ENCODE data around the gene CCDC9.
"Not testable (repeated sequence)": the region's sequence is repeated elsewhere in the genome, so short reads cannot be mapped to it uniquely, and the experiment has no call there.

CCDC9 gene

DNA sequence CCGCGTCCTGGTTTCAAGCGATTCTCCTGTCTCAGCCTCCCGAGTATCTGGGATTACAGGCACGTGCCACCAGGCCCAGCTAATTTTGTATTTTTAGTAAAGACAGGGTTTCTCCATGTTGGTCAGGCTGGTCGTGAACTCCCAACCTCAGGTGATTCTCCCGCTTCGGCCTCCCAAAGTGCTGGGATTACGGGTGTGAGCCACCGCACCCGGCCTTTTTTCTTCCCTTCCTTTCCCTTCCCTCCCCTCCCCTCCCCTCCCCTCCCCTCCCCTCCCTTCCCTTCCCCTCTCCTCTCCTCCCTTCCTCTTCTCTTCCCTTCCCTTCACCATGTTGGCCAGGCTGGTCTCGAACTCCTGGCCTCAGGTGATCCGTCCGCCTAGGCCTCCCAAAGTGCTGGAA, 44.5 kb downstream of the CCDC9 start:
- DNase-seq (ENCODE audit: low read depth), result not testable (repeated sequence)

DNA sequence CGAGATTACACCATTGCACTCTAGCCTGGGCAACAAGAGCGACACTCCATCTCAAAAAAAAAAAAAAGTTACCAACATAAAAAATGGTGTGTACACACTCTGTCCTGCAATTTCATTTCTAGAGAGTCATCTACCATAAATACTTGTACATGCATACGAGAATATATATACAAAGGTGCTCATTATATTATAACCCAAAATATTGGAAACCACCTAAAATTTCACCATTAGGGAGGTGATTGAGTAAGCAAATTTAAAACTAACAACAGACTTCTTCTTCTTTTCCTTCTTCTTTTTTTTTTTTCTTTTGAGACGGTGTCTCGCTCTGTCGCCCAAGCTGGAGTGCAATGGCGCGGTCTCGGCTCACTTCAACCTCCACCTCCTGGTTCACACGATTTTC, 45.9 kb downstream of the CCDC9 start:
- DNase-seq (ENCODE audit: low read depth), result no peak

DNA sequence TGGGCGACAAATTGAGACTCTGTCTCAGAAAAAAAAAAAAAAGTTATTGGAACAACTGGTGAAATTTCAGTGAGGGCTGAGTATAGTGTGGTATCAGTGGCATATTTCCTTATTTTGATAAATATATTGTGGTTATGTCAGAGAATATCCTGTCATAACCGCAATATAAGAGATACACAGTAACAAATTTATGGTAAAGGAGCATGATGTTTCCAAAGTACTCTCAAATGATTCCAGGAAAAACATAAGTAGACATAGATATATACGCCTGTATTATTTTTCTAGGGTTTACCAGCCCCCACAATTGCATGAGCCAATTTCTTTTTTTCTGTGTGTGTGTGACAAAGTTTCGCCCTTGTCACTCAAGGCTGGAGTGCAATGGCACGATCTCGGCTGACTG, 47.6 kb downstream of the CCDC9 start:
- DNase-seq (ENCODE audit: low read depth), result no peak

- peak; percentile 39 for DNase-seq (ENCODE audit: low read depth)
Measured at GRCh38 chr19:47305309-47305751, 49.0 kb downstream of the CCDC9 start.

GRCh38 chr19:47306303-47306702, 50.0 kb downstream of the CCDC9 start:
- DNase-seq (ENCODE audit: low read depth), result no peak

- no peak for DNase-seq (ENCODE audit: low read depth)
Measured at GRCh38 chr19:47309038-47309437, 52.7 kb downstream of the CCDC9 start.

GRCh38 chr19:47309608-47310007, 53.3 kb downstream of the CCDC9 start, which contains the start of gene C5AR1:
TSS of gene C5AR1 (plus strand) at chr19:47309861. CDS start at chr19:47309896, 35 bp downstream.
- DNase-seq (ENCODE audit: low read depth), result no peak

GRCh38 chr19:47310323-47310722, 54.0 kb downstream of the CCDC9 start:
- no peak for DNase-seq (ENCODE audit: low read depth)

DNA sequence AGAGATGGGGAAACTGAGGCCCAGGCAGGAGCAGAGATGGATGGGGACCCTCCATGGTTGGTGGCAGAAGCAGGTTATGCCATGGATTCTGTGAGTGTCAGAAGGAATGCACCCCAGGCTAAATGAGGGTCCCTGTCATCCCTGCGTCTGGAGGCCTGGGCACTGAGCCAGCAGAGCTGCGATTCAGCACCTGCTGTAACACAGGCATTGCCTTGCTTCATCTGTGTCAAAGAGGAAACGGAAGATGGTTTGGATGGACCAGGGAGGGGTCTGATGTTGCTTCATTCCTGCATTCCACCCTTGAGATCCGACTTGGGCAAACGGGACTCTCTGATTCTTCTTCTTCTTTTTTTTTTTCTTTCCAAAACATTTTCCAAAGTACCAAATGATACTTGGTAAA, 54.5 kb downstream of the CCDC9 start:
- DNase-seq (ENCODE audit: low read depth), result no peak

DNA sequence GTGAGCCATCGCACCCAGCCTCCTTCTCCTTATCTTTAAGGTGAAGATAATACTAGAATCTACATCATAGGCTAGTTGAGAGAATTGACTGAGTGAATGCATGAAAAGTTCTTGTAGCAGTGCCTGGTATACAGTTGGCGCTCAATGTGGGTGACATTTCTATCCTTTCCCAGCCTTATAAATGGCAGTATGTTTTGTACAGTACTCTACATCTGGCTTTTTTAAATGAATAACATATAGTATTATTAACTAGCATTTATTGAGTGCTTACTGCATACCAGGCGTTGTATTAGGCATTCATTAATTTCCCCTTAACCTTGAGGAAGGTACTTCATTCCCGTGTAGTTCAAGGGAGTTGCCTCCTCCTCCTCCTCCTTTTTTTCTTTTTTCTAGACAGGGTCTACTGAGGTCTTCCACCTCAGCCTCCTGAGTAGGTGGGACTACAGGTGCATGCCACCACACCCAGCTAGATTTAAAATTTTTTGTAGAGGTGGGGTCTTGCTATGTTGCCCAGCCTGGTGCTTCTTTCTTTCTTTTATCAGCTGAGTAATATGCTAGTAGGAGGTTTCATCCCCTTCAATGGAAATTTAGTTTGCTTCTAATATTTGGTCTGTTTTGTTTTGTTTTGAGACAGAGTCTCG, 56.2 kb downstream of the CCDC9 start:
- no peak for DNase-seq (ENCODE audit: low read depth)

GRCh38 chr19:47313754-47314295, 57.5 kb downstream of the CCDC9 start:
- no peak for DNase-seq (ENCODE audit: low read depth)

DNA sequence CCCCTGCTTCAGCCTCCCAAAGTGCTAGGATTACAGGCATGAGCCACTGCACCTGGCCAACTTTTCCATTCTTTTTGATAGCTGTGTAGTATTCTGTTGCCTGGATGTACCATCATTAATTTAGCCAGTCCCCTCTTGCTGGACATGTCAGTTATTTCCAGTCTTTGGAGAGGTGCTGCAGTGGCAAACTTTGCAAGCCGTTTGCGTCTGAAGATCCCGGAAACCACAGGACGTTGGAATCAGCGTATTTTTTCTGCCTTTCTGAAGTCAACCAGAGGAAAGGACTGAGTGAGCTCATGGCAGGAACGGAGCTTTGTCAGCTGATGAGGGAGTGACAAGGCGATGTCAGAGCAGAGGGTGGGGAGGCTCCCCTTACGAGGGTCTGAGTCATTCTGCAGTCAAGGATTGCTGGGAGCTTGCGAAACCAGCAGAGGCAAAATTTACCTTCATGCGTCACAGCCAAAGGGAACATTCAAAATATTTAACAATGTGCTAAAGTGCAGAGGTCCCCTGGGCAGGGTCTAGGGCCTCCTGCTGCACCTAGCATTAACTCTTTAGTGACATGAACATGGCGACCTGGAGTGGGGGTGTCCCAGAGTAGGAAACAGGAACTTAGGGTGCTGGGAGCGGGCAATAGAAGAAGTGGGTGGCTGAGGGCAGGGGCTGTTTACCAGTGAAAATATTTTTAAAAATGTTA, 58.9 kb downstream of the CCDC9 start:
- DNase-seq (ENCODE audit: low read depth), result peak; percentile 21

GRCh38 chr19:47316513-47316912, 60.2 kb downstream of the CCDC9 start:
- DNase-seq (ENCODE audit: low read depth), result no peak

DNA sequence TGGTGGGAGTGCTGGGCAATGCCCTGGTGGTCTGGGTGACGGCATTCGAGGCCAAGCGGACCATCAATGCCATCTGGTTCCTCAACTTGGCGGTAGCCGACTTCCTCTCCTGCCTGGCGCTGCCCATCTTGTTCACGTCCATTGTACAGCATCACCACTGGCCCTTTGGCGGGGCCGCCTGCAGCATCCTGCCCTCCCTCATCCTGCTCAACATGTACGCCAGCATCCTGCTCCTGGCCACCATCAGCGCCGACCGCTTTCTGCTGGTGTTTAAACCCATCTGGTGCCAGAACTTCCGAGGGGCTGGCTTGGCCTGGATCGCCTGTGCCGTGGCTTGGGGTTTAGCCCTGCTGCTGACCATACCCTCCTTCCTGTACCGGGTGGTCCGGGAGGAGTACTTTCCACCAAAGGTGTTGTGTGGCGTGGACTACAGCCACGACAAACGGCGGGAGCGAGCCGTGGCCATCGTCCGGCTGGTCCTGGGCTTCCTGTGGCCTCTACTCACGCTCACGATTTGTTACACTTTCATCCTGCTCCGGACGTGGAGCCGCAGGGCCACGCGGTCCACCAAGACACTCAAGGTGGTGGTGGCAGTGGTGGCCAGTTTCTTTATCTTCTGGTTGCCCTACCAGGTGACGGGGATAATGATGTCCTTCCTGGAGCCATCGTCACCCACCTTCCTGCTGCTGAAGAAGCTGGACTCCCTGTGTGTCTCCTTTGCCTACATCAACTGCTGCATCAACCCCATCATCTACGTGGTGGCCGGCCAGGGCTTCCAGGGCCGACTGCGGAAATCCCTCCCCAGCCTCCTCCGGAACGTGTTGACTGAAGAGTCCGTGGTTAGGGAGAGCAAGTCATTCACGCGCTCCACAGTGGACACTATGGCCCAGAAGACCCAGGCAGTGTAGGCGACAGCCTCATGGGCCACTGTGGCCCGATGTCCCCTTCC, 63.9 kb downstream of the CCDC9 start:
- DNase-seq (ENCODE audit: low read depth), result no peak

All from activated T-cell treated with anti-CD3 and anti-CD28 coated beads for 48 hours (primary cell).